Pancreas (tissue), 10 donors: ENCODE measurements around the gene MRM2. TPM values are rescaled to one million over a fixed set of nuclear protein-coding genes. Genes with fewer than 3 reads are reported as not detected.
A peak's percentile ranks its signal among the peaks of the same experiment; 100 is the strongest.

Experiments
- ATAC-seq, 4 donors: fragments of 200-7000 bp; cut with Tn5 transposase; one replicate each; pipeline versions ENCODE4 v1.8.0 to v1.9.1; 2020; ENCODE audit warnings: mild to moderate bottlenecking in 4 of 4, moderate library complexity in 4 of 4
- DNase-seq, 6 donors: peaks; one replicate each; pipeline ENCODE4 v3.0.0-alpha.2; 2020
- FAIRE-seq: peaks from 2 replicates; lab custom pipeline; 2012; peaks lifted over from hg19 to GRCh38; lab: Jason Lieb, UNC
- H3K27ac ChIP-seq, 4 donors: fragments of 200-600 bp; sonication (generic); 1 replicate in 3 of 4; 2 replicates in 1 of 4; pipeline versions ENCODE4 v1.5.0 to v1.8.0; 2020
- H3K27me3 ChIP-seq, 4 donors: fragments of 200-600 bp; one replicate each; pipeline ENCODE4 v1.8.0; 2021
- H3K36me3 ChIP-seq, 3 donors: fragments of 200-600 bp; sonication (generic) in 1 of 3; one replicate each; pipeline versions ENCODE4 v1.5.0 to v1.8.0; 2020 to 2021
- H3K4me1 ChIP-seq, 3 donors: fragments of 200-600 bp; one replicate each; pipeline ENCODE4 v1.8.0; 2021
- H3K4me3 ChIP-seq, 4 donors: fragments of 200-600 bp; sonication (generic) in 2 of 4; one replicate each; pipeline versions ENCODE4 v1.5.0 to v1.8.0; 2020 to 2021
- H3K9me3 ChIP-seq, 4 donors: fragments of 200-600 bp; one replicate each; pipeline ENCODE4 v1.8.0; 2021
- CTCF ChIP-seq, 4 donors: fragments of 200-600 bp; sonication (generic) in 3 of 4; IDR thresholded peaks; one replicate each; pipeline versions ENCODE4 v1.5.0 to v1.8.0; 2021; ENCODE audit warnings: antibody characterized with exemption in 4 of 4
- WGBS, 2 donors: extraction: QIAGEN DNeasy Blood & Tissue Kit; methylation state at CpG; one replicate each; pipeline ENCODE4 v1.1.7; 2013; 5-methylcytosine and 5-hydroxymethylcytosine counted together
- intact Hi-C, 3 donors: fragments of 100-400 bp; cut with DNase I; formaldehyde crosslinking; loops; one replicate each; pipeline versions ENCODE4 v1.11.1 to v1.14.2; 2022
- polyA plus RNA-seq, 2 donors: library from polyadenylated mRNA; stranded (reverse); fragments of 200-250 nt; gene quantifications; one replicate each; pipeline ENCODE4 v1.2.3, GENCODE V29; 2013
- total RNA-seq, 6 donors: library from RNA; stranded (reverse); fragmentation: NEBNext Ultra II Directional in 4 of 6; extraction: Animal tissue kit (Norgen Biotek cat#: 25700) in 4 of 6; gene quantifications; one replicate each; pipeline versions ENCODE4 v1.2.1 to v1.2.4, GENCODE V29; 2021 to 2023
- donor health status: healthy with polysubstance abuse.
- donor health status: DM: no; HTN: no; CAD: no; lungs with moderate emphysema.
- donor health status: DM: no; HTN: no; CAD: no.
- donor health status: control.
- donor health status: control.
- donor health status: Bipolar disorder and iron deficiency.
- donor health status: DM: yes; HTN: yes; CAD: no.
- donor health status: DM: no; HTN: no; CAD: no.
- donor health status: DM: no; HTN: no; CAD: no.
- donor health status: DM: yes; HTN: yes; CAD: no.

Gene MRM2
- total and polyA plus RNA-seq, 8 donors = 3.5 to 12.3 (median 7.8) TPM

- 85 to 87% methylated on average over 9 of the region's 9 CpGs for WGBS, 2 donors
- ATAC-seq = no peak
- no peak for DNase-seq
- TF ChIP-seq CTCF (IDR thresholded peaks at IDR 0.05) = no peak
- intact Hi-C loops = no loop called here
- FAIRE-seq = no peak
- Histone ChIP-seq H3K27me3 (no peaks in the 10 kb centered on the region), H3K9me3 (no peaks in the 10 kb centered on the region), H3K36me3 (no peaks in the 10 kb centered on the region), H3K4me3 (no peak overlapping the region), H3K27ac (no peak overlapping the region), H3K4me1 (peaks cover 0 to 9% (median 0%) of the 10 kb centered on the region in 3 donors)
Measured at GRCh38 chr7:2230882-2231281, 11.1 kb downstream of the MRM2 start.

GRCh38 chr7:2230226-2230625 lies 11.8 kb downstream of the MRM2 start:
- Histone ChIP-seq H3K27me3 (no peaks in the 10 kb centered on the region), H3K27ac (no peak overlapping the region), H3K36me3 (no peaks in the 10 kb centered on the region), H3K4me3 (no peak overlapping the region), H3K4me1 (peaks cover 0 to 9% (median 0%) of the 10 kb centered on the region in 3 donors), H3K9me3 (no peaks in the 10 kb centered on the region)
- ATAC-seq (no peak), FAIRE-seq (no peak), DNase-seq (no peak)
- intact Hi-C loops = no loop called here
- no peak for TF ChIP-seq CTCF (IDR thresholded peaks at IDR 0.05)
- WGBS, 2 donors = 90 to 93% methylated on average over 8 of the region's 8 CpGs

- intact Hi-C loops = no loop called here
- no peak overlapping the region for H3K4me3 ChIP-seq
- no peaks in the 10 kb centered on the region for H3K9me3 ChIP-seq
Measured at GRCh38 chr7:2229467-2229866, 12.5 kb downstream of the MRM2 start.

GRCh38 chr7:2228921-2229320 lies 13.1 kb downstream of the MRM2 start:
- FAIRE-seq (no peak), ATAC-seq (no peak), DNase-seq (no peak)
- no peaks in the 10 kb centered on the region for H3K27me3 ChIP-seq
- H3K36me3 ChIP-seq = no peaks in the 10 kb centered on the region
- intact Hi-C loops = no loop called here
- H3K27ac ChIP-seq = no peak overlapping the region
- H3K9me3 ChIP-seq = no peaks in the 10 kb centered on the region
- H3K4me1 ChIP-seq = peaks cover 0 to 9% (median 0%) of the 10 kb centered on the region in 3 donors
- WGBS, 2 donors = 88 to 91% methylated on average over 8 of the region's 8 CpGs
- no peak overlapping the region for H3K4me3 ChIP-seq
- no peak for TF ChIP-seq CTCF (IDR thresholded peaks at IDR 0.05)

More at GRCh38 chr7:2229467-2229866, 12.5 kb downstream of the MRM2 start:
- 92 to 93% methylated on average over 7 of the region's 7 CpGs for WGBS, 2 donors
- no peak for TF ChIP-seq CTCF (IDR thresholded peaks at IDR 0.05)
- Histone ChIP-seq H3K4me1 (peaks cover 0 to 9% (median 0%) of the 10 kb centered on the region in 3 donors), H3K36me3 (no peaks in the 10 kb centered on the region), H3K27me3 (no peaks in the 10 kb centered on the region), H3K27ac (no peak overlapping the region)
- DNase-seq (peak in 1 of 6 donors; percentile 34), ATAC-seq (no peak), FAIRE-seq (no peak)

GRCh38 chr7:2227699-2228098 lies 14.3 kb downstream of the MRM2 start:
- Histone ChIP-seq H3K4me3 (no peak overlapping the region), H3K27ac (no peak overlapping the region), H3K9me3 (no peaks in the 10 kb centered on the region), H3K27me3 (no peaks in the 10 kb centered on the region), H3K4me1 (peaks cover 0 to 5% (median 0%) of the 10 kb centered on the region in 3 donors), H3K36me3 (no peaks in the 10 kb centered on the region)
- ATAC-seq (no peak), FAIRE-seq (no peak), DNase-seq (no peak)
- no peak for TF ChIP-seq CTCF (IDR thresholded peaks at IDR 0.05)
- WGBS, 2 donors = 81 to 84% methylated on average over 15 of the region's 15 CpGs
- intact Hi-C loops = no loop called here
